HG03139 (cell line): ENCODE results near the gene IQGAP3.
A peak's percentile ranks its signal among the peaks of the same experiment; 100 is the strongest.
"Not testable (repeated sequence)": the region's sequence is repeated elsewhere in the genome, so short reads cannot be mapped to it uniquely, and the experiment has no call there.

Experiments used
- ATAC-seq: cut with Tn5 transposase; IDR thresholded peaks from one replicate; pipeline ENCODE4 v1.9.1; 2021; ENCODE audit not compliant: unreplicated experiment

IQGAP3 gene, protein sequence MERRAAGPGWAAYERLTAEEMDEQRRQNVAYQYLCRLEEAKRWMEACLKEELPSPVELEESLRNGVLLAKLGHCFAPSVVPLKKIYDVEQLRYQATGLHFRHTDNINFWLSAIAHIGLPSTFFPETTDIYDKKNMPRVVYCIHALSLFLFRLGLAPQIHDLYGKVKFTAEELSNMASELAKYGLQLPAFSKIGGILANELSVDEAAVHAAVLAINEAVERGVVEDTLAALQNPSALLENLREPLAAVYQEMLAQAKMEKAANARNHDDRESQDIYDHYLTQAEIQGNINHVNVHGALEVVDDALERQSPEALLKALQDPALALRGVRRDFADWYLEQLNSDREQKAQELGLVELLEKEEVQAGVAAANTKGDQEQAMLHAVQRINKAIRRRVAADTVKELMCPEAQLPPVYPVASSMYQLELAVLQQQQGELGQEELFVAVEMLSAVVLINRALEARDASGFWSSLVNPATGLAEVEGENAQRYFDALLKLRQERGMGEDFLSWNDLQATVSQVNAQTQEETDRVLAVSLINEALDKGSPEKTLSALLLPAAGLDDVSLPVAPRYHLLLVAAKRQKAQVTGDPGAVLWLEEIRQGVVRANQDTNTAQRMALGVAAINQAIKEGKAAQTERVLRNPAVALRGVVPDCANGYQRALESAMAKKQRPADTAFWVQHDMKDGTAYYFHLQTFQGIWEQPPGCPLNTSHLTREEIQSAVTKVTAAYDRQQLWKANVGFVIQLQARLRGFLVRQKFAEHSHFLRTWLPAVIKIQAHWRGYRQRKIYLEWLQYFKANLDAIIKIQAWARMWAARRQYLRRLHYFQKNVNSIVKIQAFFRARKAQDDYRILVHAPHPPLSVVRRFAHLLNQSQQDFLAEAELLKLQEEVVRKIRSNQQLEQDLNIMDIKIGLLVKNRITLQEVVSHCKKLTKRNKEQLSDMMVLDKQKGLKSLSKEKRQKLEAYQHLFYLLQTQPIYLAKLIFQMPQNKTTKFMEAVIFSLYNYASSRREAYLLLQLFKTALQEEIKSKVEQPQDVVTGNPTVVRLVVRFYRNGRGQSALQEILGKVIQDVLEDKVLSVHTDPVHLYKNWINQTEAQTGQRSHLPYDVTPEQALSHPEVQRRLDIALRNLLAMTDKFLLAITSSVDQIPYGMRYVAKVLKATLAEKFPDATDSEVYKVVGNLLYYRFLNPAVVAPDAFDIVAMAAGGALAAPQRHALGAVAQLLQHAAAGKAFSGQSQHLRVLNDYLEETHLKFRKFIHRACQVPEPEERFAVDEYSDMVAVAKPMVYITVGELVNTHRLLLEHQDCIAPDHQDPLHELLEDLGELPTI (N-terminal part only)

GRCh38 chr1:156571919-156572662, at the start of gene IQGAP3:
TSS of gene IQGAP3 (minus strand) at chr1:156572565. CDS start at chr1:156572529, 36 bp downstream.
- ATAC-seq, result no peak

- no peak for ATAC-seq
Observed at GRCh38 chr1:156619582-156619955, 47.2 kb upstream of the IQGAP3 start.

- ATAC-seq, result no peak
Observed at GRCh38 chr1:156618853-156619581, 46.7 kb upstream of the IQGAP3 start, which contains the start of gene HAPLN2. TSS of gene HAPLN2 (plus strand) at chr1:156619415. CDS start at chr1:156623491, 4,076 bp downstream.

DNA sequence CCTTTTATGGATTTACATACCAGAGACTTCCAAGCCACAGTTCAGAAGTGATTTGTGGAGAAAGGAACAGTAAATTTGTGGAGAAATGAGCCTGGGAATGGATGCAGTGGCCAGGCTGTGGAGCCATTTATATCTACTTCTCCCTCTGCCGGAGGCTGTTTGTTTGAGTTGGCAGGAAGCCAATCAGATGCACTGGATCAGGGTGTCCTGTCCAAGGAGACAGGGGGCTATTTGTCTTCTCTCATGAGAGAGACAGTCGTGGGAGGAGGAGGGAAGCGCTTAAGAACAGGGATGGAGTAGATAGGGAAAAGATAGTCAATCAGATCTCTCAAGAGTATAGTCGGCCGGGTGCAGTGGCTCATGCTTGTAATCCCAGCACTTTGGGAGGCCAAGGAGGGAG, 44.1 kb upstream of the IQGAP3 start:
- ATAC-seq, result no peak

GRCh38 chr1:156615946-156616345, 43.6 kb upstream of the IQGAP3 start:
- ATAC-seq, result no peak

GRCh38 chr1:156612666-156613065, 40.3 kb upstream of the IQGAP3 start:
- no peak for ATAC-seq

GRCh38 chr1:156610072-156610471, 37.7 kb upstream of the IQGAP3 start:
- ATAC-seq, result not testable (repeated sequence)

DNA sequence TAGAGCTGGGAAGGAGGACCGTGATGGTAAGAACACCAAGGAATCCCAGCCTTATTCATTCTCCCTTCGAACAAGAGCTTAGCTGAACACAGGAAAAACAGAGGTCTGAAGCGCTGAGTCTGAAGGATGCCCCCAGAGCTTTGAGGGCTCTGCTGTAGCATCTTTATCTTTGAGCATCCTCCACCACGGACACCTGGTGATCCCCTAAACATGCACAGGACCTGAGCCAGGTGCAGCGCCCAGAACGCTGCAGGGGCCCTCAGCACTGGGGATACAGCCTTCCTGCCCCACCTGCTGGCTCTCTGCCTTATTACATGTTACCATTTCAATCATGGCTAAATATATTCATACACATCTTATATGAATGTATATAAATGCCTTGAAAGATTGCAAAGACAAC, 36.6 kb upstream of the IQGAP3 start:
- no peak for ATAC-seq

- peak; percentile 58 for ATAC-seq
Observed at GRCh38 chr1:156608036-156608674, 35.8 kb upstream of the IQGAP3 start.

DNA sequence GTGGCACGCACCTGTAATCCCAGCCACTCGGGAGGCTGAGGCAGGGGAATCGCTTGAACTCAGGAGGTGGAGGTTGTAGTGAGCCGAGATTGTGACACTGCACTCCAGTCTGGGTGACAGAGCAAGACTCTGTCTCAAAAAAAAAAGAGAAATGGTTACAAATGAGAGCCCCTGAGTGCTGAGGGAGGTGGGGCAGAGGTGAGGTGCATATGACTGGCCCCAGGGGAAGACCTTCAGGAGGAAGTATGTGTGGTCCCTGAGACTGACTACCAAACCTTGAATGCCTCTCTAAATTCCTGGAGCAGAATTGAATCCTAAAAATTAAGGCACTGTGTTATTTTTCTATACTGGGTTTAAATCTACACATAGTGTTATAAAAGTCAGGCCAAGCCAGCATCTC, 35.0 kb upstream of the IQGAP3 start:
- not testable (repeated sequence) for ATAC-seq

GRCh38 chr1:156602557-156602993, 30.2 kb upstream of the IQGAP3 start:
- no peak for ATAC-seq

DNA sequence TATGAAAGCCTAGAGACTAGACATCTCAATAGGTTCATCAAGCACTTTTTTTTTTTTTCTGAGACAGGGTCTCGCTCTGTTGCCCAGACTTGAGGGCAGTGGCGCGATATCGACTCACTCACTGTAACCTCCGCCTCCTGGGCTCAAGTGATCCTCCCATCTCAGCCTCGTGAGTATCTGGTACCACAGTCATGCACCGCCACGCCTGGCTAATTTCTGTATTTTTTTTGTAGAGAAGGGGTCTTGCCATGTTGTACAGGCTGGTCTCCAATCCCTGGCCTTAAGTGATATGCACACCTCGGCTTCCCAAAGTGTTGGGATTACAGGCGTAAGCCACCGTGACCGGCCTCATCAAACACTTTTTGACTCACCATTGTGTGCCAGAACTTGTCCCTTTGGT, 29.5 kb upstream of the IQGAP3 start:
- no peak for ATAC-seq

DNA sequence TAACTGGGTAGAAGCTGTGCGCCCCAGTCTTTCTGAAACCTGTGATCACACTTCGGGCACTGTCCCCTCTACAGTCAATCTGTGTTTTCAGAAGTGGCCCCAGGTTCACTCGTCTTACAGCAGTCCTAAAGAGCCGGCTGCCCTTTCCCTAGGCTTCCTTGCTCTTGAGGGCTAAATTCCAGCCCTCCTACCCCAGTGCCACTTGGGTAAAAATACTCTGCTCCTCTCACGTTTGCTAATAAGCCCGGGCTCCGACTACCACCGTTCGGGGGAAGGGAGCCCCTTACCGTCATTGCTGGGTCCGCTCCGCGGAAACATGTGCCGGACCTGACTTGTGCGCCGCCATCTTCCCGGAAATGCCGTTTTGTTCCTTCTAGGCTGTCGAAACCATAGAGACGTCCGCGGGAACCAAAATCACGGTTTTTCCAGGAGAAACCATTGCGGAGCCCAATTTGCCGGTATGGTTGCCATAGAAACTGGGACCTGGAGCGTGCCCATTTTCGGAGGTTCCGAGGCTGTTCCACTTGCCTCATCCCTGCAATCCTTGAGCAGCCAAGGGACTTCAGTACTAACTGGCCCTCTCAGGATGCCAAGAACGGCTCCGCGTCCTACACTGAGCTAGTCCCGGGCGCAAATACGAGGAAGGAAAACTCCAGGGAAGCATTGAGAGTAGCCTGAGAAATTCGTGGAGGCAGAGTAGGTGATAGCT, 28.9 kb upstream of the IQGAP3 start, which contains the start of gene GPATCH4:
GPATCH4 (minus strand) TSS at position 358 of the 709 bp plus-strand sequence.
- peak; percentile 46 for ATAC-seq

GRCh38 chr1:156600733-156601121, 28.4 kb upstream of the IQGAP3 start:
- no peak for ATAC-seq

GRCh38 chr1:156599811-156600210, 27.4 kb upstream of the IQGAP3 start:
- ATAC-seq, result no peak

DNA sequence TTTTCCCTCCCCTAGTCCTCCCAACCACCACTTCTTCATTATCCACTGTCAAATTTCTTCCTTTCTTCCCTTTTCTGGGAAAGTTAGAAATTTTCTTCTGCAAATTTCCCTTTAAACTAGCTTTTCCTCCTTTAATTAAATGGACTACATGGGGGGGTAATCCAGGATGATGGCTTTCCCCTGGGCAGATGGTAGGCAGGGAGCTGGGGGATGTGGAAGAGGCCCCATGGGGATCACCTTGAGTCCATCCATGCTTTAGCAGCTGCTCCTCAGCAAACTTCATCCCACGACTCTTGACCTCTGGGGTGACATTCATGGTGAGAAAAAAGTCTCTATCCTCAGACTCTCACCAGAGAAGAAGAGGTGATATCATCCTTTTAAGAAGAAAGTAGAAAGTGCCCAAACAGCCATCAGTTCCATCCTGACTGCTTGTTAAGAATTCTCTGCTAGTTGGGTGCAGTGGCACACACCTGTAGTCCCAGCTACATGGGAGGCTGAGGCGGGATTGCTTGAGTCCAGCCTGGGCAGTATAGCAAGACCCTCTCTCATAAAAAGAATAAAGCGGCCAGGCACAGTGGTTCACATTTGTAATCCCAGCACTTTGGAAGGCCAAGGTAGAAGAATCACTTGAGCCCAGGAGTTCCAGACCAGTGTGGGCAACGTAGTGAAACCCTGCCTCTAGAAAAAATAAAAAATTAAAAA, 26.5 kb upstream of the IQGAP3 start:
- ATAC-seq, result no peak

- no peak for ATAC-seq
Observed at GRCh38 chr1:156598125-156598524, 25.8 kb upstream of the IQGAP3 start.

GRCh38 chr1:156596426-156596825, 24.1 kb upstream of the IQGAP3 start:
- no peak for ATAC-seq
